ENCODE measurements around the gene GPR146.

GRCh38 chr7:1106063-1106792 is 61.9 kb downstream of the GPR146 start:
- TF ChIP-seq ZNF140 (CRISPR knock-in tag; IDR thresholded peaks at IDR 0.05) (no peak), HMG20A (CRISPR knock-in tag; conservative IDR thresholded peaks at IDR 0.05) (no peak), ESRRA (IDR thresholded peaks at IDR 0.05; ENCODE audit: borderline replicate concordance, low read depth) (no peak), POLR2AphosphoS5 (IDR thresholded peaks at IDR 0.05; ENCODE audit: control insufficient read depth, insufficient read depth, low read depth, low read length) (no peak), SP1 (CRISPR knock-in tag; IDR thresholded peaks at IDR 0.05) (no peak), JUNB (CRISPR knock-in tag; conservative IDR thresholded peaks at IDR 0.05) (no peak)
